Immature natural killer cell (primary cell): ENCODE measurements around the gene PPFIBP2. TPM values are rescaled to one million over a fixed set of nuclear protein-coding genes. Genes with fewer than 3 reads are reported as not detected.
A peak's percentile ranks its signal among the peaks of the same experiment; 100 is the strongest.
"Not testable (repeated sequence)": the region's sequence is repeated elsewhere in the genome, so short reads cannot be mapped to it uniquely, and the experiment has no call there.

Experiments
- DNase-seq, 3 donors: peaks; one replicate each; pipeline ENCODE4 v3.0.0; 2022; ENCODE audit warnings: mixed read lengths in 1 of 3
- H3K27ac Mint-ChIP-seq, 6 donors: one replicate each; pipeline ENCODE4 v1.8.0; 2020; ENCODE audit warnings: mixed read lengths in 6 of 6, mild to moderate bottlenecking in 5 of 6, inconsistent platforms in 4 of 6, moderate library complexity in 3 of 6
- H3K27me3 Mint-ChIP-seq, 3 donors: one replicate each; pipeline ENCODE4 v1.8.0; 2020 to 2021; ENCODE audit warnings: low read depth in 3 of 3, mild to moderate bottlenecking in 3 of 3, mixed read lengths in 3 of 3, moderate library complexity in 3 of 3, inconsistent platforms in 1 of 3
- H3K36me3 Mint-ChIP-seq, 3 donors: one replicate each; pipeline ENCODE4 v1.8.0; 2020; ENCODE audit warnings: mixed read lengths in 3 of 3, inconsistent platforms in 2 of 3, mild to moderate bottlenecking in 2 of 3
- H3K4me1 Mint-ChIP-seq, 2 donors: one replicate each; pipeline ENCODE4 v1.8.0; 2020; ENCODE audit warnings: inconsistent platforms in 2 of 2, mild to moderate bottlenecking in 2 of 2, mixed read lengths in 2 of 2, moderate library complexity in 1 of 2
- H3K4me3 Mint-ChIP-seq, 5 donors: one replicate each; pipeline ENCODE4 v1.8.0; 2020; ENCODE audit warnings: mild to moderate bottlenecking in 5 of 5, mixed read lengths in 5 of 5, inconsistent platforms in 3 of 5, moderate library complexity in 3 of 5
- H3K9me3 Mint-ChIP-seq, 6 donors: one replicate each; pipeline ENCODE4 v1.8.0; 2020; ENCODE audit warnings: mild to moderate bottlenecking in 6 of 6, mixed read lengths in 6 of 6, inconsistent platforms in 4 of 6, moderate library complexity in 3 of 6
- polyA plus RNA-seq, 3 donors: library from polyadenylated mRNA; unstranded; fragments of 300-500 nt; fragmentation: Illumina TruSeq; gene quantifications; one replicate each; pipeline ENCODE4 v1.2.3, GENCODE V29; 2021

Gene PPFIBP2
- polyA plus RNA-seq, 3 donors from 2014 or later, result 0.52 to 5.3 (median 1.9) TPM

DNA sequence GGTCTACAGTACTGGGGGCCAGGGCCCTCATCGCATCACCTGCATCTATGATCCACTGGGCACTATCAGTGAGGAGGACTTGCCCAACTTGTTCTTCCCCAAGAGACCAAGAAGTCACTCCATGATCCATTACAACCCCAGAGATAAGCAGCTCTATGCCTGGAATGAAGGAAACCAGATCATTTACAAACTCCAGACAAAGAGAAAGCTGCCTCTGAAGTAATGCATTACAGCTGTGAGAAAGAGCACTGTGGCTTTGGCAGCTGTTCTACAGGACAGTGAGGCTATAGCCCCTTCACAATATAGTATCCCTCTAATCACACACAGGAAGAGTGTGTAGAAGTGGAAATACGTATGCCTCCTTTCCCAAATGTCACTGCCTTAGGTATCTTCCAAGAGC is 3.8 kb upstream of the PPFIBP2 start:
- H3K9me3 Mint-ChIP-seq, result no peaks in the 10 kb centered on the region
- H3K27ac Mint-ChIP-seq, result no peak overlapping the region
- peaks cover 25 to 28% of the 10 kb centered on the region in 2 donors for H3K4me1 Mint-ChIP-seq
- H3K27me3 Mint-ChIP-seq, result peaks cover 3 to 6% (median 3%) of the 10 kb centered on the region in 3 donors
- no peak for DNase-seq
- no peaks in the 10 kb centered on the region for H3K36me3 Mint-ChIP-seq
- no peak overlapping the region for H3K4me3 Mint-ChIP-seq

DNA sequence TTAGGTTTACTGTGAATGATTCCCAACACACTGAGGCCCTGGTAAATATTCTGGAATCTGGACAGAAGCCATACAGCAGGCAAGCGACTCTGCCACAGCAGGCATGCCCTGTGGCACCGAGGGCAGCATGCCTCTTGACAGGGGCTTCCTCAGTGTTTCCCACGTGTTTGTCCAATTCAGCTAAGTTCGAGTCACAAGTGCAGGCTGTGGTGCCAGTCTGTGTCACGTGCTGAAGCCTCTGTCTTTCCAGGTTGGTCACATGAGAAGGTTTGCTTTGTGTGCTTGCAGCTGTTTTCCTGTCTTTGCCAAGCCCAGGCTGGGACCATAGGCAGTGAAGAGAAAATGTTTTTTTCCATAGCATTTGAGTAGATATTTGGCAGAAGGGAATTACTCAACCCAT is 2.4 kb upstream of the PPFIBP2 start:
- no peaks in the 10 kb centered on the region for H3K36me3 Mint-ChIP-seq
- peaks cover 28 to 38% of the 10 kb centered on the region in 2 donors for H3K4me1 Mint-ChIP-seq
- no peak for DNase-seq
- peaks cover 3% of the 10 kb centered on the region in 3 donors for H3K27me3 Mint-ChIP-seq
- H3K4me3 Mint-ChIP-seq, result peak overlapping the region in 1 of 5 donors; percentile 14
- H3K27ac Mint-ChIP-seq, result no peak overlapping the region
- H3K9me3 Mint-ChIP-seq, result no peaks in the 10 kb centered on the region

DNA sequence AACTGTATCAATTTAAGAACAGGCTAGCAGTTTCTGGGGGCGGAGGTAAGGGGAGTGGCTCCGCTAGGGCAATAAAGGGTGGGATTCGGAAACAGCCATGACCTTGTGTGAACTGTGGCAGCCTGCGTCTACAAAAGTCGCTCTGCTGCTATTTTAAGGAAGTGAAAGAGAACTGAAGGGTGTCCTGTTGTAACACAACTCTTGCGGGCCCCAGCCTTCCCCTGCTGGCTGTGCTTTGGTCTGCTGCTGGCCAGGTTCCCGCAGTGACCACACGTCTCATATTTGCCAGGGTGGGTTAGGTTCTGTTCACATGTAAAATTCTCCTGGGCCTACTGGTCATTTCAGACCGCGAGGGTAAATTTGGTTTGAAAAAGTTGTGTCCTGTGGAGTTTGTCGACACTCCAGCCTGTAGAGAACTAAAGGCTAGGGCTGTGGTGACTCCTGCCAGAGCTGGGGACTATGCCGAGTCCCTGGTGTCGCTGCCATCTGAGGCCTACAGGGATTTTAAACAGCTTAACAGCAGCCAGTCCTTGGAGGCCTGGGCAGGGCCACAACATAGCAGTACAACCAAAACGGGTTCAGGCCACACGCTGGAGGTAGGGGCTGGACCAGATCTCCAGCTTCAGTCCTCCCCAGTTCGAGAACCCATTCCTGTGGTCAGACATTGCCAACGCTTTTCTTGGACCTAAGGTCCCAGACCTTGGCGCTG is 1.1 kb upstream of the PPFIBP2 start:
- no peaks in the 10 kb centered on the region for H3K36me3 Mint-ChIP-seq
- peak; percentile 38 to 46 (median 38) for DNase-seq
- peak overlapping the region; percentile 90 to 97 (median 96) for H3K4me3 Mint-ChIP-seq
- H3K4me1 Mint-ChIP-seq, result peaks cover 28 to 39% of the 10 kb centered on the region in 2 donors
- H3K27ac Mint-ChIP-seq, result peak overlapping the region; percentile 90 to 98 (median 95)
- peaks cover 3% of the 10 kb centered on the region in 3 donors for H3K27me3 Mint-ChIP-seq
- H3K9me3 Mint-ChIP-seq, result no peaks in the 10 kb centered on the region

DNA sequence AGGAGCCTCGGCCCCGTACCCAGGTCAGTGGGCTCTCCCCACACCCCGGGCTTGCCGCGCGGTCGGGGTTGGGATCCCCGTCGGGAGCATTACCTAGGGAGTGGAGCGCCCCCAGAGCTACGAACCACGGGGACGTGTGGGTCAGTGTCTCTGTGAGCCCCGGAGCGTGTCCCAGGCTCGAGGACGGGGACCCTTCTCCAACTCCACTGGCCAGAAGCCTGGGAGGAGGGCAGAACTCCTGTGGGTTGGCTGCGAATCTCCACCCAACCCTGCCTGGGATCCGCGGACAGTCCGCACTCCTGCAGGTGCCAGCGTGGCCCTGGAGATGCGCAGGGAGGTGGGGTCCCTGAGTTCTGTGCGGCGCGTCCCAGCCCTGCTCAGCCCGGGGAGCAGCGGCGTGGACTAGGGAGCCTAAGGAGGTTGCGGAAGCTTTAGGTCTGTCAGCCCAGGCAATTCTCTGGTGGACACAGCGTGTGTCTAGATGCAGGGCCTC is 346 bp downstream of the PPFIBP2 start:
- peaks cover 0 to 2% (median 0%) of the 10 kb centered on the region in 3 donors for H3K36me3 Mint-ChIP-seq
- peaks cover 3 to 5% (median 3%) of the 10 kb centered on the region in 3 donors for H3K27me3 Mint-ChIP-seq
- no peaks in the 10 kb centered on the region for H3K9me3 Mint-ChIP-seq
- peak overlapping the region; percentile 74 to 97 (median 96) for H3K4me3 Mint-ChIP-seq
- peaks cover 28 to 39% of the 10 kb centered on the region in 2 donors for H3K4me1 Mint-ChIP-seq
- peak overlapping the region in 2 of 6 donors; percentile 6 to 15 for H3K27ac Mint-ChIP-seq
- DNase-seq, result no peak

GRCh38 chr11:7515447-7515886 is 1.7 kb downstream of the PPFIBP2 start:
- H3K27me3 Mint-ChIP-seq, result peaks cover 3 to 5% (median 3%) of the 10 kb centered on the region in 3 donors
- H3K36me3 Mint-ChIP-seq, result peaks cover 0 to 3% (median 0%) of the 10 kb centered on the region in 3 donors
- H3K27ac Mint-ChIP-seq, result no peak overlapping the region
- H3K4me3 Mint-ChIP-seq, result peak overlapping the region in 3 of 5 donors; percentile 34 to 74 (median 46)
- DNase-seq, result no peak
- H3K9me3 Mint-ChIP-seq, result no peaks in the 10 kb centered on the region
- H3K4me1 Mint-ChIP-seq, result peaks cover 28 to 39% of the 10 kb centered on the region in 2 donors

DNA sequence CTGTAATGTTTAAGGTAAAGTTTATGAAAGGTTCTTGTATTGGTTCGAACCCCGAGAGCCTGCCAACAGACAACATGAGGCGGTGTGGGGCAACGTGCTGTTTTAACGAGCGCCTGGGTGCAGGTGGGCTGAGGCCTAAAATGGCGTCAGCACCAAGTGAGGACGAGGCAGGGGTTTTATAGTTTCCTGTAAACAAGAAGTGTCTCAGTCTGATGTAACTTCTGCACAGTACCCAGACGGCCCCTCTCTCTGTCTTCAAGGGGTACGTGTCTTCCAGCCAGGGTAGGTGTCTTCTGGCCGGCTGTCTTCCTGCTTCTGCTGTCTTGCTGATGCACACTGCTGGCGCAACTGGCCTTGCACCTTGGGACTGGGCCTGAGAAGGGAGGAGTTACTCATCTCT is 2.7 kb downstream of the PPFIBP2 start:
- Mint-ChIP-seq H3K36me3 (peaks cover 0 to 3% (median 0%) of the 10 kb centered on the region in 3 donors), H3K27me3 (peaks cover 3 to 5% (median 3%) of the 10 kb centered on the region in 3 donors), H3K9me3 (no peaks in the 10 kb centered on the region), H3K4me3 (peak overlapping the region in 1 of 5 donors; percentile 14), H3K4me1 (peaks cover 26 to 39% of the 10 kb centered on the region in 2 donors), H3K27ac (peak overlapping the region in 2 of 6 donors; percentile 3 to 23)
- DNase-seq, result no peak

DNA sequence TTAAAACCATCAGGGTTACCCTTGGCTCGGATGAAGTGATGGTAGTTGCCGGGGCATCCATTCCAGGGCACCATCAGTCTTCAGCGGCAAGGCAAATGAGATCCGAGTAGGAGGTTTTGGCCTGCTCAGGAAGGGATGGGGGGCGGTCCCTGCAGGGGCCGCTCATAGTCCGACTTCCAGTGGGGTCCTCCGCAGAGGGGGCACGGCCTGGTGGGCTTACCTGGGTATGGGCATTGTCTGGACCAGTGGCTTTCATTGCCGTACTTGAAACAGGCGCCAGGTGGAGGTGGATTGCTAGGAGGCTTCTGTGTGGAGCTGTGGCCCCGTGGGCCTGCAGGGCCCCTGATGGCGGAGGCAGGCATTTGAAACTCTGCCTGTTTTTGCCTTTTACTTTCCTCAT is 3.9 kb downstream of the PPFIBP2 start:
- peaks cover 13 to 27% of the 10 kb centered on the region in 2 donors for H3K4me1 Mint-ChIP-seq
- H3K36me3 Mint-ChIP-seq, H3K27me3 Mint-ChIP-seq, H3K9me3 Mint-ChIP-seq, H3K27ac Mint-ChIP-seq, DNase-seq, H3K4me3 Mint-ChIP-seq: not testable (repeated sequence)

GRCh38 chr11:7518811-7519562 is 5.2 kb downstream of the PPFIBP2 start:
- Mint-ChIP-seq H3K27me3 (peaks cover 0 to 1% (median 0%) of the 10 kb centered on the region in 3 donors), H3K4me3 (no peak overlapping the region), H3K36me3 (peaks cover 0 to 3% (median 0%) of the 10 kb centered on the region in 3 donors), H3K9me3 (no peaks in the 10 kb centered on the region), H3K4me1 (peaks cover 7 to 24% of the 10 kb centered on the region in 2 donors), H3K27ac (peak overlapping the region in 1 of 6 donors; percentile 48)
- no peak for DNase-seq

GRCh38 chr11:7520011-7520942 is 6.5 kb downstream of the PPFIBP2 start:
- no peak for DNase-seq
- H3K27ac Mint-ChIP-seq, result peak overlapping the region in 2 of 6 donors; percentile 48 to 55
- no peak overlapping the region for H3K4me3 Mint-ChIP-seq
- no peaks in the 10 kb centered on the region for H3K9me3 Mint-ChIP-seq
- peaks cover 2 to 24% of the 10 kb centered on the region in 2 donors for H3K4me1 Mint-ChIP-seq
- H3K36me3 Mint-ChIP-seq, result peaks cover 0 to 3% (median 0%) of the 10 kb centered on the region in 3 donors
- H3K27me3 Mint-ChIP-seq, result peaks cover 0 to 1% (median 0%) of the 10 kb centered on the region in 3 donors

- Mint-ChIP-seq H3K27me3 (peaks cover 0 to 3% (median 0%) of the 10 kb centered on the region in 3 donors), H3K36me3 (peaks cover 0 to 6% (median 0%) of the 10 kb centered on the region in 3 donors), H3K4me3 (no peak overlapping the region), H3K27ac (no peak overlapping the region), H3K9me3 (no peaks in the 10 kb centered on the region), H3K4me1 (peaks cover 6 to 25% of the 10 kb centered on the region in 2 donors)
- DNase-seq, result no peak
Measured at GRCh38 chr11:7520981-7521487, 7.2 kb downstream of the PPFIBP2 start.

- DNase-seq, result no peak
- Mint-ChIP-seq H3K4me1 (peaks cover 16 to 31% of the 10 kb centered on the region in 2 donors), H3K27ac (no peak overlapping the region), H3K27me3 (peaks cover 0 to 3% (median 0%) of the 10 kb centered on the region in 3 donors), H3K4me3 (no peak overlapping the region), H3K36me3 (peaks cover 0 to 7% (median 0%) of the 10 kb centered on the region in 3 donors), H3K9me3 (no peaks in the 10 kb centered on the region)
Measured at GRCh38 chr11:7522121-7522520, 8.3 kb downstream of the PPFIBP2 start.

GRCh38 chr11:7522546-7522945 is 8.7 kb downstream of the PPFIBP2 start:
- no peaks in the 10 kb centered on the region for H3K9me3 Mint-ChIP-seq
- DNase-seq, result no peak
- peaks cover 20 to 36% of the 10 kb centered on the region in 2 donors for H3K4me1 Mint-ChIP-seq

More at GRCh38 chr11:7522546-7522945, 8.7 kb downstream of the PPFIBP2 start:
- H3K4me3 Mint-ChIP-seq, result no peak overlapping the region
- H3K27ac Mint-ChIP-seq, result no peak overlapping the region
- peaks cover 0 to 3% (median 0%) of the 10 kb centered on the region in 3 donors for H3K27me3 Mint-ChIP-seq
- peaks cover 0 to 7% (median 0%) of the 10 kb centered on the region in 3 donors for H3K36me3 Mint-ChIP-seq
